Cardiac muscle cell (in vitro differentiated cells and primary cell): Measurements from ENCODE around the gene TBC1D19. TPM values are rescaled to one million over a fixed set of nuclear protein-coding genes. Genes with fewer than 3 reads are reported as not detected.

Experiments
- DNase-seq, 2 donors: peaks; one replicate each; pipeline versions ENCODE4 v3.0.0 to v3.0.0-alpha.2; 2010 to 2017; ENCODE audit warnings: low read depth in 1 of 2, low spot score in 1 of 2
- H3K27ac ChIP-seq: fragments of 200-600 bp; sonication (generic); 2 replicates; pipeline ENCODE4 v1.5.1; 2016
- H3K27me3 ChIP-seq: fragments of 200-600 bp; sonication (generic); 2 replicates; pipeline ENCODE4 v1.6.0; 2016; ENCODE audit warnings: control low read depth
- H3K36me3 ChIP-seq: fragments of 200-600 bp; sonication (generic); 2 replicates; pipeline ENCODE4 v1.5.1; 2016; ENCODE audit warnings: control low read depth
- H3K4me1 ChIP-seq: fragments of 200-600 bp; sonication (generic); 2 replicates; pipeline ENCODE4 v1.8.1; 2017; ENCODE audit warnings: low read depth, mild to moderate bottlenecking, mixed run types
- H3K4me3 ChIP-seq: fragments of 200-600 bp; sonication (generic); 2 replicates; pipeline ENCODE4 v1.5.1; 2016; ENCODE audit warnings: mild to moderate bottlenecking
- H3K9me3 ChIP-seq: fragments of 200-600 bp; sonication (generic); 2 replicates; pipeline ENCODE4 v1.5.1; 2017; ENCODE audit warnings: low read depth, mild to moderate bottlenecking, control low read depth
- CTCF ChIP-seq: IDR thresholded peaks from 2 replicates; pipeline ENCODE4 v1.5.1; 2012; ENCODE audit warnings: low read depth, mild to moderate bottlenecking, low read length
- polyA plus RNA-seq: library from polyadenylated mRNA; unstranded; fragments of >200 nt; fragmentation: Nextera tagmentation; extraction: Ambion mirVana; gene quantifications from 2 replicates; pipeline ENCODE4 v1.2.1, GENCODE V29; 2016
- total RNA-seq: library from RNA; depleted of rRNA; stranded (reverse); fragments of >200 nt; gene quantifications from 2 replicates; pipeline ENCODE4 v1.2.3, GENCODE V29; 2016

Gene TBC1D19
- total and polyA plus RNA-seq, 2 experiments from 2014 or later, result 10.9 to 17.3 TPM

- no peaks in the 10 kb centered on the region for H3K36me3 ChIP-seq
- H3K4me3 ChIP-seq, result no peak overlapping the region
- H3K9me3 ChIP-seq, result no peaks in the 10 kb centered on the region
- H3K4me1 ChIP-seq, result peaks cover 8% of the 10 kb centered on the region
- H3K27me3 ChIP-seq, result no peaks in the 10 kb centered on the region
- H3K27ac ChIP-seq, result no peak overlapping the region
- peak in 1 of 2 donors; percentile 63 for DNase-seq
- TF ChIP-seq CTCF, result no peak
These were observed 198.4 kb downstream of the TBC1D19 start for GRCh38 chr4:26782168-26782829.

GRCh38 chr4:26782830-26783202, 198.9 kb downstream of the TBC1D19 start:
- peaks cover 8% of the 10 kb centered on the region for H3K4me1 ChIP-seq
- no peak overlapping the region for H3K4me3 ChIP-seq
- no peak for DNase-seq
- H3K9me3 ChIP-seq, result no peaks in the 10 kb centered on the region
- no peak overlapping the region for H3K27ac ChIP-seq
- no peaks in the 10 kb centered on the region for H3K36me3 ChIP-seq
- no peak for TF ChIP-seq CTCF
- H3K27me3 ChIP-seq, result no peaks in the 10 kb centered on the region

GRCh38 chr4:26784207-26784865, 200.5 kb downstream of the TBC1D19 start:
- peaks cover 8% of the 10 kb centered on the region for H3K4me1 ChIP-seq
- DNase-seq, result no peak
- no peak overlapping the region for H3K4me3 ChIP-seq
- H3K27me3 ChIP-seq, result no peaks in the 10 kb centered on the region
- H3K36me3 ChIP-seq, result no peaks in the 10 kb centered on the region
- H3K9me3 ChIP-seq, result no peaks in the 10 kb centered on the region
- no peak for TF ChIP-seq CTCF
- H3K27ac ChIP-seq, result no peak overlapping the region

GRCh38 chr4:26785312-26785711, 201.4 kb downstream of the TBC1D19 start:
- no peak for TF ChIP-seq CTCF

GRCh38 chr4:26785810-26786209, 201.9 kb downstream of the TBC1D19 start:
- H3K4me1 ChIP-seq, result peaks cover 8% of the 10 kb centered on the region
- H3K4me3 ChIP-seq, result no peak overlapping the region
- no peak for TF ChIP-seq CTCF
- DNase-seq, result no peak
- no peak overlapping the region for H3K27ac ChIP-seq
- H3K9me3 ChIP-seq, result no peaks in the 10 kb centered on the region
- H3K36me3 ChIP-seq, result no peaks in the 10 kb centered on the region
- no peaks in the 10 kb centered on the region for H3K27me3 ChIP-seq

More at GRCh38 chr4:26785312-26785711, 201.4 kb downstream of the TBC1D19 start:
- DNase-seq, result no peak
- H3K4me3 ChIP-seq, result no peak overlapping the region
- H3K36me3 ChIP-seq, result no peaks in the 10 kb centered on the region
- H3K27ac ChIP-seq, result no peak overlapping the region
- peaks cover 8% of the 10 kb centered on the region for H3K4me1 ChIP-seq
- no peaks in the 10 kb centered on the region for H3K9me3 ChIP-seq
- H3K27me3 ChIP-seq, result no peaks in the 10 kb centered on the region
